C4-2B (cell line): ENCODE results near the gene ITGA4.

Experiments
- ZFX ChIP-seq: fragments of 450-650 bp; IDR thresholded peaks from 2 replicates; pipeline ENCODE4 v1.6.1; 2017
- TF ChIP-seq, protein P1 (sequence below): fragments of 450-650 bp; conservative IDR thresholded peaks from 2 replicates; pipeline ENCODE4 v1.5.1; 2017; ENCODE audit warnings: mild to moderate bottlenecking

DNA sequence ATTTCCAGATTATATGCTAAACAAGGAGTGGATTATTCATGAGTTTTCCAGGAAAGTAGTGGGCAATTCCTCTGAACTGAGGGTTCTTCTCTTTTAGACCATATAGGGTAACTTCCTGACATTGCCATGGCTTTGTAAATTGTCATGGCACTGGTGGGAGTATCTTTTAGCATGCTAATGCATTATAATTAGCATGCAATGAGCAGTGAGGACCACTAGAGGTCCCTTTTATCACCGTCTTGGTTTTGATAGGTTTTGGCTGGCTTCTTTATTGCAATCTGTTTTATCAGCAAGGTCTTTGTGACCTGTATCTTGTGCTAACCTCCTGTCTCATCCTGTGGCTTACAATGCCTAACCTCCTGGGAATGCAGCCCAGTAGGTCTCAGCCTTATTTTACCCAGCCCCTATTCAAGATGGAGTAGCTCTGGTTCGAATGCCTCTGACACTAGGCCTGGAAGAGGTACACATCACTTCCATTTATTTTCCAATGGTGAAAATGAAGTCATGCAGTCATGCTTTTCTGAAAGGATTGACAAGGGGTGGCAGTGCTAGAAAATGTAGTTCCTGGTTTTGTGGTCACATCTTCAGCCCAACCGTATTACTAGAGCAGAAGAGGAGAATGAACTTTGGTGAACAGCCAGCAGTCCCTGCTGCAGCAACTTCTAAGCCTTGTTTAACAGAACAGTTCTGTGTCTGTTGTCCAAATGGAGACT, 26.6 kb upstream of the ITGA4 start:
- TF ChIP-seq, protein P1, sequence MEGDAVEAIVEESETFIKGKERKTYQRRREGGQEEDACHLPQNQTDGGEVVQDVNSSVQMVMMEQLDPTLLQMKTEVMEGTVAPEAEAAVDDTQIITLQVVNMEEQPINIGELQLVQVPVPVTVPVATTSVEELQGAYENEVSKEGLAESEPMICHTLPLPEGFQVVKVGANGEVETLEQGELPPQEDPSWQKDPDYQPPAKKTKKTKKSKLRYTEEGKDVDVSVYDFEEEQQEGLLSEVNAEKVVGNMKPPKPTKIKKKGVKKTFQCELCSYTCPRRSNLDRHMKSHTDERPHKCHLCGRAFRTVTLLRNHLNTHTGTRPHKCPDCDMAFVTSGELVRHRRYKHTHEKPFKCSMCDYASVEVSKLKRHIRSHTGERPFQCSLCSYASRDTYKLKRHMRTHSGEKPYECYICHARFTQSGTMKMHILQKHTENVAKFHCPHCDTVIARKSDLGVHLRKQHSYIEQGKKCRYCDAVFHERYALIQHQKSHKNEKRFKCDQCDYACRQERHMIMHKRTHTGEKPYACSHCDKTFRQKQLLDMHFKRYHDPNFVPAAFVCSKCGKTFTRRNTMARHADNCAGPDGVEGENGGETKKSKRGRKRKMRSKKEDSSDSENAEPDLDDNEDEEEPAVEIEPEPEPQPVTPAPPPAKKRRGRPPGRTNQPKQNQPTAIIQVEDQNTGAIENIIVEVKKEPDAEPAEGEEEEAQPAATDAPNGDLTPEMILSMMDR, result peak; percentile 64
- TF ChIP-seq ZFX, result no peak
